H1 (cell line): ENCODE results near the gene LPCAT3. TPM values are rescaled to one million over a fixed set of nuclear protein-coding genes. Genes with fewer than 3 reads are reported as not detected.

Experiments
- microRNA counts: library from miRNA; unstranded; fragments of <30 nt; microRNA quantifications from one replicate; lab custom pipeline; 2015
- microRNA-seq, 2 experiments: library from miRNA; unstranded; fragments of <30 nt; microRNA quantifications; one replicate each; pipeline versions ENCODE4 to v1.2.0, GENCODE V29; 2016 to 2020; ENCODE audit warnings: borderline microRNAs expressed in 2 of 2, borderline number of aligned reads in 2 of 2, borderline replicate concordance in 1 of 2
- polyA plus RNA-seq, 7 experiments: library from polyadenylated mRNA; depleted of rRNA in 3 of 7; stranded (reverse) in 5 of 7; unstranded in 2 of 7; fragments of >200 nt in 5 of 7; fragments of 200-250 nt in 2 of 7; gene quantifications; 1 replicate in 5 of 7; 2 replicates in 1 of 7; 4 replicates in 1 of 7; pipeline versions ENCODE4 v1.2.1 to v1.2.3, GENCODE V29; 2011 to 2013; ENCODE audit warnings: missing spikeins in 2 of 7, mixed read lengths in 2 of 7
- small RNA-seq: library from polyadenylated mRNA; stranded (forward); fragments of <200 nt; extraction: miRNeasy Mini kit (QIAGEN cat#:217004); gene quantifications from one replicate; pipeline ENCODE3, GENCODE V24; 2013; ENCODE audit not compliant: insufficient read depth
- total RNA-seq: library from RNA; stranded (reverse); fragmentation: NEBNext Ultra II Directional; extraction: Animal tissue kit (Norgen Biotek cat#: 25700); gene quantifications from 2 replicates; pipeline ENCODE4 v1.2.1, GENCODE V29; 2021

The LPCAT3 gene
- total and polyA plus RNA-seq, 2 of the 8 experiments (the other 6 are each of a cell fraction or from before 2014, with no cell fraction given): 55.8 to 70.4 TPM

MicroRNA genes within 50 kb of the gene (microRNA counts, 767-probe panel; counts per million panel counts)
- microRNA hsa-miR-141-3p (lab: Ali Mortazavi, UCI) (879 counts per million, percentile 95 among the panel's probes with 10 or more counts), microRNA hsa-miR-200c-3p (lab: Ali Mortazavi, UCI) (9,609 counts per million, percentile 98 among the panel's probes with 10 or more counts)

Small RNAs within 50 kb of the gene (microRNA-seq; reads per million reads assigned to microRNA genes)
- gene MIR141 (134 to 362 reads per million in 2 experiments), gene MIR200C (3,930 to 3,993 reads per million in 2 experiments)

Small RNAs within 50 kb of the gene (small RNA-seq; reads per million reads assigned to genes)
- gene AC006512.1 (not detected), gene MIR141 (1,261 reads per million, percentile 99 among the genes with 10 or more reads in this experiment), gene MIR200C (929 reads per million, percentile 99 among the genes with 10 or more reads in this experiment), gene RNU7-1 (not detected), gene SCARNA12 (48.2 reads per million, percentile 96 among the genes with 10 or more reads in this experiment)

Other genes starting within 250 kb of the LPCAT3 start
- 2.8 and 3.1 TPM in 2 replicates for gene LAG3, start 246.0 kb downstream of the LPCAT3 start, total RNA-seq
- 1.1 and 2.5 TPM in 2 replicates for gene LAG3, start 246.0 kb downstream of the LPCAT3 start, polyA plus RNA-seq (2011; rRNA removed)
- gene CD4, start 228.9 kb downstream of the LPCAT3 start, total RNA-seq: 3.2 and 3.4 TPM in 2 replicates
- 5.1 and 5.6 TPM in 2 replicates for gene CD4, start 228.9 kb downstream of the LPCAT3 start, polyA plus RNA-seq (2011; rRNA removed)
- gene GPR162, start 196.7 kb downstream of the LPCAT3 start, total RNA-seq: 8.6 and 8.8 TPM in 2 replicates
- gene GPR162, start 196.7 kb downstream of the LPCAT3 start, polyA plus RNA-seq (2011; rRNA removed): 7.3 and 9.5 TPM in 2 replicates
- gene P3H3, start 190.1 kb downstream of the LPCAT3 start, total RNA-seq: 42.4 and 43.5 TPM in 2 replicates
- gene P3H3, start 190.1 kb downstream of the LPCAT3 start, polyA plus RNA-seq (2011; rRNA removed): 22.9 and 40.9 TPM in 2 replicates
- 9.0 and 9.9 TPM in 2 replicates for gene GNB3, start 177.6 kb downstream of the LPCAT3 start, total RNA-seq
- gene GNB3, start 177.6 kb downstream of the LPCAT3 start, polyA plus RNA-seq (2011; rRNA removed): 9.9 and 13.9 TPM in 2 replicates
- gene CDCA3, start 167.2 kb downstream of the LPCAT3 start, total RNA-seq: 47.4 and 47.7 TPM in 2 replicates
- 71.2 and 77.0 TPM in 2 replicates for gene CDCA3, start 167.2 kb downstream of the LPCAT3 start, polyA plus RNA-seq (2011; rRNA removed)
- gene USP5, start 166.3 kb downstream of the LPCAT3 start, total RNA-seq: 148 and 159 TPM in 2 replicates
- 66.5 and 83.9 TPM in 2 replicates for gene USP5, start 166.3 kb downstream of the LPCAT3 start, polyA plus RNA-seq (2011; rRNA removed)
- gene TPI1, start 150.9 kb downstream of the LPCAT3 start, total RNA-seq: 902 and 910 TPM in 2 replicates
- 2,591 and 3,018 TPM in 2 replicates for gene TPI1, start 150.9 kb downstream of the LPCAT3 start, polyA plus RNA-seq (2011; rRNA removed)
- gene SPSB2, start 145.2 kb downstream of the LPCAT3 start, total RNA-seq: 13.0 and 13.9 TPM in 2 replicates
- 23.2 and 31.6 TPM in 2 replicates for gene SPSB2, start 145.2 kb downstream of the LPCAT3 start, polyA plus RNA-seq (2011; rRNA removed)
- 2.5 and 2.9 TPM in 2 replicates for gene LRRC23, start 113.7 kb downstream of the LPCAT3 start, total RNA-seq
- gene LRRC23, start 113.7 kb downstream of the LPCAT3 start, polyA plus RNA-seq (2011; rRNA removed): 3.5 and 3.6 TPM in 2 replicates
- 90.9 and 92.4 TPM in 2 replicates for gene ENO2, start 103.9 kb downstream of the LPCAT3 start, total RNA-seq
- gene ENO2, start 103.9 kb downstream of the LPCAT3 start, polyA plus RNA-seq (2011; rRNA removed): 102 and 126 TPM in 2 replicates
- 69.6 and 73.4 TPM in 2 replicates for gene ATN1, start 90.5 kb downstream of the LPCAT3 start, total RNA-seq
- gene ATN1, start 90.5 kb downstream of the LPCAT3 start, polyA plus RNA-seq (2011; rRNA removed): 20.6 and 43.0 TPM in 2 replicates
- gene RNU7-1, start 74.7 kb downstream of the LPCAT3 start, total RNA-seq: not detected in 2 replicates
- not detected in 2 replicates for gene RNU7-1, start 74.7 kb downstream of the LPCAT3 start, polyA plus RNA-seq (2011; rRNA removed)
- gene C12orf57, start 74.5 kb downstream of the LPCAT3 start, total RNA-seq: 174 and 185 TPM in 2 replicates
- 993 and 1,124 TPM in 2 replicates for gene C12orf57, start 74.5 kb downstream of the LPCAT3 start, polyA plus RNA-seq (2011; rRNA removed)
- 25.7 and 28.4 TPM in 2 replicates for gene PTPN6, start 67.1 kb downstream of the LPCAT3 start, total RNA-seq
- 16.3 and 22.6 TPM in 2 replicates for gene PTPN6, start 67.1 kb downstream of the LPCAT3 start, polyA plus RNA-seq (2011; rRNA removed)
- 360 and 368 TPM in 2 replicates for gene PHB2, start 47.8 kb downstream of the LPCAT3 start, total RNA-seq
- 579 and 626 TPM in 2 replicates for gene PHB2, start 47.8 kb downstream of the LPCAT3 start, polyA plus RNA-seq (2011; rRNA removed)
- 82.9 and 84.2 TPM in 2 replicates for gene EMG1, start 47.6 kb downstream of the LPCAT3 start, total RNA-seq
- 54.3 and 64.3 TPM in 2 replicates for gene EMG1, start 47.6 kb downstream of the LPCAT3 start, polyA plus RNA-seq (2011; rRNA removed)
- 5.0 and 7.3 TPM in 2 replicates for gene C1S, start 42.2 kb upstream of the LPCAT3 start, total RNA-seq
- gene C1S, start 42.2 kb upstream of the LPCAT3 start, polyA plus RNA-seq (2011; rRNA removed): 3.5 and 4.4 TPM in 2 replicates
- gene C1R, start 74.0 kb upstream of the LPCAT3 start, total RNA-seq: 6.9 and 7.7 TPM in 2 replicates
- gene C1R, start 74.0 kb upstream of the LPCAT3 start, polyA plus RNA-seq (2011; rRNA removed): 16.3 and 19.3 TPM in 2 replicates
- 11.4 and 14.7 TPM in 2 replicates for gene C1RL, start 90.7 kb upstream of the LPCAT3 start, total RNA-seq
- 15.5 and 16.7 TPM in 2 replicates for gene C1RL, start 90.7 kb upstream of the LPCAT3 start, polyA plus RNA-seq (2011; rRNA removed)
- gene RBP5, start 110.4 kb upstream of the LPCAT3 start, total RNA-seq: 0.67 and 1.9 TPM in 2 replicates
- gene RBP5, start 110.4 kb upstream of the LPCAT3 start, polyA plus RNA-seq (2011; rRNA removed): 1.1 and 1.2 TPM in 2 replicates
- gene CLSTN3, start 111.9 kb upstream of the LPCAT3 start, total RNA-seq: 19.9 and 20.4 TPM in 2 replicates
- 26.3 and 43.9 TPM in 2 replicates for gene CLSTN3, start 111.9 kb upstream of the LPCAT3 start, polyA plus RNA-seq (2011; rRNA removed)
- 50.4 and 50.5 TPM in 2 replicates for gene PEX5, start 171.2 kb upstream of the LPCAT3 start, total RNA-seq
- gene PEX5, start 171.2 kb upstream of the LPCAT3 start, polyA plus RNA-seq (2011; rRNA removed): 16.8 and 24.9 TPM in 2 replicates